WTC11 (cell line): ENCODE data around the gene ITGA2B. TPM values are rescaled to one million over a fixed set of nuclear protein-coding genes. Genes with fewer than 3 reads are reported as not detected.
A peak's percentile ranks its signal among the peaks of the same experiment; 100 is the strongest.

Experiments
- ATAC-seq: fragments of 200-7000 bp; cut with Tn5 transposase; 2 replicates; pipeline ENCODE4 v1.10.0; 2021; ENCODE audit warnings: mild to moderate bottlenecking, moderate library complexity
- CTCF ChIA-PET: fragments of 300-600 bp; sonication (Branson Sonifier 250); formaldehyde crosslinking; loops from one replicate; lab custom pipeline; 2021; ENCODE audit warnings: antibody characterized with exemption; lab: Charles Lee
- POLR2A ChIA-PET: fragments of 350-600 bp; sonication (Branson Sonifier 250); formaldehyde crosslinking; loops from one replicate; lab custom pipeline; 2021; ENCODE audit warnings: antibody characterized with exemption; lab: Charles Lee
- DNase-seq: peaks from one replicate; pipeline ENCODE4 v3.0.0; 2021; ENCODE audit warnings: low spot score
- H3K27ac Mint-ChIP-seq: 2 replicates; pipeline ENCODE4 v1.8.0; 2021; ENCODE audit warnings: mixed read lengths
- H3K27me3 Mint-ChIP-seq: 2 replicates; pipeline ENCODE4 v1.8.0; 2021; ENCODE audit warnings: low read depth, mild to moderate bottlenecking, moderate library complexity, mixed read lengths
- H3K36me3 Mint-ChIP-seq: 2 replicates; pipeline ENCODE4 v1.8.0; 2021; ENCODE audit warnings: mixed read lengths
- H3K4me1 Mint-ChIP-seq: 2 replicates; pipeline ENCODE4 v1.8.0; 2022; ENCODE audit warnings: mixed read lengths
- H3K4me3 Mint-ChIP-seq: 2 replicates; pipeline ENCODE4 v1.8.0; 2021; ENCODE audit warnings: mild to moderate bottlenecking, moderate library complexity, mixed read lengths
- H3K9me3 Mint-ChIP-seq: 2 replicates; pipeline ENCODE4 v1.8.0; 2021; ENCODE audit warnings: mixed read lengths
- ESRRA ChIP-seq: sonication (generic); formaldehyde crosslinking; IDR thresholded peaks from 2 replicates; pipeline ENCODE4 v1.8.1; 2022; ENCODE audit warnings: mild to moderate bottlenecking, missing genetic modification reagents, borderline replicate concordance
- ETV6 ChIP-seq: sonication (generic); formaldehyde crosslinking; IDR thresholded peaks from 2 replicates; pipeline ENCODE4 v1.8.1; 2022; ENCODE audit warnings: mild to moderate bottlenecking, missing genetic modification reagents
- FOXP1 ChIP-seq: sonication (generic); formaldehyde crosslinking; IDR thresholded peaks from 2 replicates; pipeline ENCODE4 v1.8.0; 2022; ENCODE audit warnings: missing genetic modification reagents, mild to moderate bottlenecking, moderate library complexity, borderline replicate concordance
- GTF2I ChIP-seq: fragments of 250-450 bp; sonication (Bioruptor Pico); conservative IDR thresholded peaks from 2 replicates; pipeline ENCODE4 v1.4.0; 2021; ENCODE audit warnings: mild to moderate bottlenecking
- NFYB ChIP-seq: sonication (generic); formaldehyde crosslinking; conservative IDR thresholded peaks from 2 replicates; pipeline ENCODE4 v1.8.0; 2022; ENCODE audit warnings: low read depth, missing genetic modification reagents
- PREB ChIP-seq: sonication (generic); formaldehyde crosslinking; IDR thresholded peaks from 2 replicates; pipeline ENCODE4 v1.8.1; 2022; ENCODE audit warnings: mild to moderate bottlenecking, missing genetic modification reagents, moderate library complexity, borderline replicate concordance
- SMAD3 ChIP-seq: sonication (generic); formaldehyde crosslinking; IDR thresholded peaks from 2 replicates; pipeline ENCODE4 v1.8.0; 2022; ENCODE audit warnings: missing genetic modification reagents, mild to moderate bottlenecking, borderline replicate concordance
- USF2 ChIP-seq: sonication (generic); formaldehyde crosslinking; IDR thresholded peaks from 2 replicates; pipeline ENCODE4 v1.8.1; 2023; ENCODE audit warnings: mild to moderate bottlenecking, missing genetic modification reagents, moderate library complexity
- total RNA-seq: library from RNA; stranded (reverse); gene quantifications from 3 replicates; pipeline ENCODE4 v1.2.3, GENCODE V29; 2021
- TF ChIP-seq, protein P1 (sequence below): sonication (generic); formaldehyde crosslinking; IDR thresholded peaks from 2 replicates; pipeline ENCODE4 v1.8.1; 2022; ENCODE audit warnings: mild to moderate bottlenecking, moderate library complexity, missing genetic modification reagents
- TF ChIP-seq, protein P2 (sequence below): sonication (generic); formaldehyde crosslinking; IDR thresholded peaks from 2 replicates; pipeline ENCODE4 v1.8.0; 2023; ENCODE audit warnings: missing genetic modification reagents
- TF ChIP-seq, protein P3 (sequence below): sonication (generic); formaldehyde crosslinking; IDR thresholded peaks from 2 replicates; pipeline ENCODE4 v1.8.0; 2023; ENCODE audit warnings: missing genetic modification reagents, mild to moderate bottlenecking, borderline replicate concordance
- TF ChIP-seq, protein P4 (sequence below): sonication (generic); formaldehyde crosslinking; IDR thresholded peaks from 2 replicates; pipeline ENCODE4 v1.8.0; 2022; ENCODE audit warnings: mild to moderate bottlenecking, missing genetic modification reagents
- TF ChIP-seq, protein P5 (sequence below): sonication (generic); formaldehyde crosslinking; IDR thresholded peaks from 2 replicates; pipeline ENCODE4 v1.8.1; 2022; ENCODE audit warnings: missing genetic modification reagents, borderline replicate concordance

The ITGA2B gene
- total RNA-seq, 1 experiment from 2014 or later, result 21.5 TPM

DNA sequence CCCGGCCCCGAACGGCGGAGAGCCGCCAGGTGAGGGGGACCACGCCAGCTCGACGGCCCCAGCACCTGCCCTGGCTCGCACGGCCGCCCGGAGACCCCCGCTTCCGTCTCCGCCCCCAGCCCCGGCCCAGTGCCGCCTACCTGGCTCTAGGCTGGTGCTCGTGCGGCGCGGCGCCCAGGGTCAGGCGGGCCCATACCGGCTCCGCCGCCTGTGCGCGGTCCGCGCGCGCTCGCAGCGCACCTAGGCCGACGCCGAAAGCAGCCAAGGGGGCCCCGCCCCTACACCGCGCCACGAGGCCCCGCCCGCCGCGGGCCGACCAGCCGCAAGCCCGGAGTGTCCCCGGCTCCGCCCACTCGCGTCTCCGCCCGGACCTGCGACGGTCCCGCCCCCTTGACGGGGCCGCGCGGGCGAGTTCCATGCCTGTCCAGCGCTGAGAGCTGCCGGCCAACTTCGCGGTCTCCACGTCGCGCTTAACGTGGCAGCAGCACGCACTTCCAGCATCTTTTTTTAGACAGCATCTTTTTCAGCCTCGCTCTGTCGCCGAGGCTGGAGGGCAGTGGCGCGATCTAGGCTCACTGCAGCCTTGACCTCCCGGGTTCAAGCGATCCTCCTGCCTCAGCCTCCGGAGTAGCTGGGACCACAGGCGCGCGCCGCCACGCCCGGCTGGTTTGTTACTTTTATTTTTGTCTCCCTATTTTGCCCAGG, 64.7 kb downstream of the ITGA2B start, which contains the start of gene SLC25A39 (continued):
- TF ChIP-seq, protein P1, sequence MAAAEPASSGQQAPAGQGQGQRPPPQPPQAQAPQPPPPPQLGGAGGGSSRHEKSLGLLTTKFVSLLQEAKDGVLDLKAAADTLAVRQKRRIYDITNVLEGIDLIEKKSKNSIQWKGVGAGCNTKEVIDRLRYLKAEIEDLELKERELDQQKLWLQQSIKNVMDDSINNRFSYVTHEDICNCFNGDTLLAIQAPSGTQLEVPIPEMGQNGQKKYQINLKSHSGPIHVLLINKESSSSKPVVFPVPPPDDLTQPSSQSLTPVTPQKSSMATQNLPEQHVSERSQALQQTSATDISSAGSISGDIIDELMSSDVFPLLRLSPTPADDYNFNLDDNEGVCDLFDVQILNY (CRISPR knock-in tag), result 0 out of 2 replicates have a peak, but pooled peaks have one; percentile 87
- TF ChIP-seq GTF2I (peak; percentile 95), SMAD3 (CRISPR knock-in tag) (0 out of 2 replicates have a peak, but pooled peaks have one; percentile 2), USF2 (CRISPR knock-in tag) (peak; percentile 81), ETV6 (CRISPR knock-in tag) (peak; percentile 46; the same call in 1 of the 2 replicates), PREB (CRISPR knock-in tag) (no peak), FOXP1 (CRISPR knock-in tag) (0 out of 2 replicates have a peak, but pooled peaks have one; percentile 44)
- TF ChIP-seq, protein P2, sequence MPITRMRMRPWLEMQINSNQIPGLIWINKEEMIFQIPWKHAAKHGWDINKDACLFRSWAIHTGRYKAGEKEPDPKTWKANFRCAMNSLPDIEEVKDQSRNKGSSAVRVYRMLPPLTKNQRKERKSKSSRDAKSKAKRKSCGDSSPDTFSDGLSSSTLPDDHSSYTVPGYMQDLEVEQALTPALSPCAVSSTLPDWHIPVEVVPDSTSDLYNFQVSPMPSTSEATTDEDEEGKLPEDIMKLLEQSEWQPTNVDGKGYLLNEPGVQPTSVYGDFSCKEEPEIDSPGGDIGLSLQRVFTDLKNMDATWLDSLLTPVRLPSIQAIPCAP (CRISPR knock-in tag), result no peak
- TF ChIP-seq, protein P3, sequence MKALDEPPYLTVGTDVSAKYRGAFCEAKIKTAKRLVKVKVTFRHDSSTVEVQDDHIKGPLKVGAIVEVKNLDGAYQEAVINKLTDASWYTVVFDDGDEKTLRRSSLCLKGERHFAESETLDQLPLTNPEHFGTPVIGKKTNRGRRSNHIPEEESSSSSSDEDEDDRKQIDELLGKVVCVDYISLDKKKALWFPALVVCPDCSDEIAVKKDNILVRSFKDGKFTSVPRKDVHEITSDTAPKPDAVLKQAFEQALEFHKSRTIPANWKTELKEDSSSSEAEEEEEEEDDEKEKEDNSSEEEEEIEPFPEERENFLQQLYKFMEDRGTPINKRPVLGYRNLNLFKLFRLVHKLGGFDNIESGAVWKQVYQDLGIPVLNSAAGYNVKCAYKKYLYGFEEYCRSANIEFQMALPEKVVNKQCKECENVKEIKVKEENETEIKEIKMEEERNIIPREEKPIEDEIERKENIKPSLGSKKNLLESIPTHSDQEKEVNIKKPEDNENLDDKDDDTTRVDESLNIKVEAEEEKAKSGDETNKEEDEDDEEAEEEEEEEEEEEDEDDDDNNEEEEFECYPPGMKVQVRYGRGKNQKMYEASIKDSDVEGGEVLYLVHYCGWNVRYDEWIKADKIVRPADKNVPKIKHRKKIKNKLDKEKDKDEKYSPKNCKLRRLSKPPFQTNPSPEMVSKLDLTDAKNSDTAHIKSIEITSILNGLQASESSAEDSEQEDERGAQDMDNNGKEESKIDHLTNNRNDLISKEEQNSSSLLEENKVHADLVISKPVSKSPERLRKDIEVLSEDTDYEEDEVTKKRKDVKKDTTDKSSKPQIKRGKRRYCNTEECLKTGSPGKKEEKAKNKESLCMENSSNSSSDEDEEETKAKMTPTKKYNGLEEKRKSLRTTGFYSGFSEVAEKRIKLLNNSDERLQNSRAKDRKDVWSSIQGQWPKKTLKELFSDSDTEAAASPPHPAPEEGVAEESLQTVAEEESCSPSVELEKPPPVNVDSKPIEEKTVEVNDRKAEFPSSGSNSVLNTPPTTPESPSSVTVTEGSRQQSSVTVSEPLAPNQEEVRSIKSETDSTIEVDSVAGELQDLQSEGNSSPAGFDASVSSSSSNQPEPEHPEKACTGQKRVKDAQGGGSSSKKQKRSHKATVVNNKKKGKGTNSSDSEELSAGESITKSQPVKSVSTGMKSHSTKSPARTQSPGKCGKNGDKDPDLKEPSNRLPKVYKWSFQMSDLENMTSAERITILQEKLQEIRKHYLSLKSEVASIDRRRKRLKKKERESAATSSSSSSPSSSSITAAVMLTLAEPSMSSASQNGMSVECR (CRISPR knock-in tag), result no peak
- TF ChIP-seq, all 79 proteins: peak for 17

GRCh38 chr17:44324092-44324570, 65.3 kb downstream of the ITGA2B start:
- DNase-seq (no peak), ATAC-seq (no peak)
- H3K4me3 Mint-ChIP-seq, result peak overlapping the region; percentile 84
- POLR2A ChIA-PET, result interaction anchor here (0.6 to 1.9 kb wide), 3 partner anchors 11 to 102 kb away, joined by 3 to 8 read pairs (median 6); no protein-coding TSS in a partner anchor
- CTCF ChIA-PET, result interaction anchor here (0.6 to 3.1 kb wide), 12 partner anchors 8 to 120 kb away, joined by 3 to 33 read pairs (median 8); partner anchors contain the start of gene GRN
- H3K27me3 Mint-ChIP-seq, result peaks cover 8% of the 10 kb centered on the region
- TF ChIP-seq, protein P4, sequence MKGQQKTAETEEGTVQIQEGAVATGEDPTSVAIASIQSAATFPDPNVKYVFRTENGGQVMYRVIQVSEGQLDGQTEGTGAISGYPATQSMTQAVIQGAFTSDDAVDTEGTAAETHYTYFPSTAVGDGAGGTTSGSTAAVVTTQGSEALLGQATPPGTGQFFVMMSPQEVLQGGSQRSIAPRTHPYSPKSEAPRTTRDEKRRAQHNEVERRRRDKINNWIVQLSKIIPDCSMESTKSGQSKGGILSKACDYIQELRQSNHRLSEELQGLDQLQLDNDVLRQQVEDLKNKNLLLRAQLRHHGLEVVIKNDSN (CRISPR knock-in tag), result peak; percentile 33; the same call in 1 of the 2 replicates
- TF ChIP-seq, protein P3 (CRISPR knock-in tag), result 0 out of 2 replicates have a peak, but pooled peaks have one; percentile 60
- TF ChIP-seq, protein P5, sequence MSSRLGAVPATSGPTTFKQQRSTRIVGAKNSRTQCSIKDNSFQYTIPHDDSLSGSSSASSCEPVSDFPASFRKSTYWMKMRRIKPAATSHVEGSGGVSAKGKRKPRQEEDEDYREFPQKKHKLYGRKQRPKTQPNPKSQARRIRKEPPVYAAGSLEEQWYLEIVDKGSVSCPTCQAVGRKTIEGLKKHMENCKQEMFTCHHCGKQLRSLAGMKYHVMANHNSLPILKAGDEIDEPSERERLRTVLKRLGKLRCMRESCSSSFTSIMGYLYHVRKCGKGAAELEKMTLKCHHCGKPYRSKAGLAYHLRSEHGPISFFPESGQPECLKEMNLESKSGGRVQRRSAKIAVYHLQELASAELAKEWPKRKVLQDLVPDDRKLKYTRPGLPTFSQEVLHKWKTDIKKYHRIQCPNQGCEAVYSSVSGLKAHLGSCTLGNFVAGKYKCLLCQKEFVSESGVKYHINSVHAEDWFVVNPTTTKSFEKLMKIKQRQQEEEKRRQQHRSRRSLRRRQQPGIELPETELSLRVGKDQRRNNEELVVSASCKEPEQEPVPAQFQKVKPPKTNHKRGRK (CRISPR knock-in tag), result no peak
- TF ChIP-seq NFYB (0 out of 2 replicates have a peak, but pooled peaks have one; percentile 13), ESRRA (CRISPR knock-in tag) (no peak; the same call in 1 of the 2 replicates)
- peaks cover 17% of the 10 kb centered on the region for H3K36me3 Mint-ChIP-seq
- H3K4me1 Mint-ChIP-seq, result peaks cover 13% of the 10 kb centered on the region
- H3K27ac Mint-ChIP-seq, result no peak overlapping the region
- H3K9me3 Mint-ChIP-seq, result no peaks in the 10 kb centered on the region
